ENCODE measurements around the gene RIT1.

Gene RIT1

GRCh38 chr1:155918660-155919059 lies 7.5 kb upstream of the RIT1 start:
- Histone ChIP-seq H3K27ac (no peak overlapping the region), H3K27me3 (ENCODE audit: insufficient read depth, low read depth, severe bottlenecking) (no peaks in the 10 kb centered on the region), H3K9me3 (ENCODE audit: severe bottlenecking) (no peaks in the 10 kb centered on the region), H3K4me3 (ENCODE audit: low read depth, low read length) (no peak overlapping the region), H3K36me3 (peaks cover 98% of the 10 kb centered on the region)
- TF ChIP-seq, protein P1, sequence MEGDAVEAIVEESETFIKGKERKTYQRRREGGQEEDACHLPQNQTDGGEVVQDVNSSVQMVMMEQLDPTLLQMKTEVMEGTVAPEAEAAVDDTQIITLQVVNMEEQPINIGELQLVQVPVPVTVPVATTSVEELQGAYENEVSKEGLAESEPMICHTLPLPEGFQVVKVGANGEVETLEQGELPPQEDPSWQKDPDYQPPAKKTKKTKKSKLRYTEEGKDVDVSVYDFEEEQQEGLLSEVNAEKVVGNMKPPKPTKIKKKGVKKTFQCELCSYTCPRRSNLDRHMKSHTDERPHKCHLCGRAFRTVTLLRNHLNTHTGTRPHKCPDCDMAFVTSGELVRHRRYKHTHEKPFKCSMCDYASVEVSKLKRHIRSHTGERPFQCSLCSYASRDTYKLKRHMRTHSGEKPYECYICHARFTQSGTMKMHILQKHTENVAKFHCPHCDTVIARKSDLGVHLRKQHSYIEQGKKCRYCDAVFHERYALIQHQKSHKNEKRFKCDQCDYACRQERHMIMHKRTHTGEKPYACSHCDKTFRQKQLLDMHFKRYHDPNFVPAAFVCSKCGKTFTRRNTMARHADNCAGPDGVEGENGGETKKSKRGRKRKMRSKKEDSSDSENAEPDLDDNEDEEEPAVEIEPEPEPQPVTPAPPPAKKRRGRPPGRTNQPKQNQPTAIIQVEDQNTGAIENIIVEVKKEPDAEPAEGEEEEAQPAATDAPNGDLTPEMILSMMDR (IDR thresholded peaks at IDR 0.05; ENCODE audit: low read depth, low read length): no peak
- no peak for DNase-seq

DNA sequence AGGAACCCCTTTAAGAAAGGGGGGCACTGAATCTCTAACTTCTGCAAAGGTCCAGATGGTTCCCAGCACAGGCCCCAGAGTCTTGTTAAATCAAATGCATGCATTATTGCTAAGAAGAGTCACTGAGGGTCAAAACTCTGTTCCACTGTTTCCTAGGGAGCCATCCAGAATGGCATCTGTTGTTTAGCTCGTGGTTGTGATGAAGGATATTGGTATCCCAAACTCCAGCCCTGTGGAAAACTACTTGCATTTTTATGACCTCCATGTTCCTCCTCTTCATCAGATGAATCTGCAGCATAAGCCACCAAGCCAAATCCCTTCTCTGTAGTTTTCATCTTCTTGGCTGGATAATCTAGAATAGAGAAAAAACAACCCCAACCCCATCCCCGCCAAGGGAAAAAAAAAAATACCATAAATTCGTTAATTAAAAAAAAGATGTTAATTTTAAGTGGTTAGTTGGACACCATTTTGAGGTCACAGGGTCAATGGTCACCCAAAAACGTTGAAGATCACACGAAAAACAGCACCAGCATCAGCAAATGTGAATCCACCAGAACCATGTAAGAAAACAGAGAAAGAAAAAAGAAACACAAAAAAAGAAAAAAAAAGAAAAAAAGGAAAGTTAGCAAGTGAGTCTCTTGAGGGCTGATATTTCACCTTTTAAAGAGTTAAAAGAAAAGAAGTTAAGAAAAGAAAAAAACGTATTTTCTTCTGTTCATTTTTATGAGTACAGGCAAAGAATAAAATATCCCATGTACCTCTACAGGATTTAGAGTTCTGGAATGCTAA lies 3.0 kb upstream of the RIT1 start:
- peaks cover 89% of the 10 kb centered on the region for H3K36me3 ChIP-seq
- no peak overlapping the region for H3K27ac ChIP-seq
- TF ChIP-seq, protein P1 (IDR thresholded peaks at IDR 0.05; ENCODE audit: low read depth, low read length): no peak
- no peaks in the 10 kb centered on the region for H3K27me3 ChIP-seq (ENCODE audit: insufficient read depth, low read depth, severe bottlenecking)
- H3K9me3 ChIP-seq (ENCODE audit: severe bottlenecking): no peaks in the 10 kb centered on the region
- no peak for DNase-seq
- no peak overlapping the region for H3K4me3 ChIP-seq (ENCODE audit: low read depth, low read length)

- DNase-seq: no peak
- Histone ChIP-seq H3K27ac (no peak overlapping the region; the same call in 1 of the 2 replicates), H3K36me3 (peaks cover 91% of the 10 kb centered on the region), H3K9me3 (ENCODE audit: severe bottlenecking) (no peaks in the 10 kb centered on the region), H3K4me3 (ENCODE audit: low read depth, low read length) (no peak overlapping the region), H3K27me3 (ENCODE audit: insufficient read depth, low read depth, severe bottlenecking) (no peaks in the 10 kb centered on the region)
- TF ChIP-seq, protein P1 (IDR thresholded peaks at IDR 0.05; ENCODE audit: low read depth, low read length): no peak
Observed at GRCh38 chr1:155912056-155912536, 947 bp upstream of the RIT1 start.

- DNase-seq: peak; percentile 72
- TF ChIP-seq, protein P1 (IDR thresholded peaks at IDR 0.05; ENCODE audit: low read depth, low read length): peak; percentile 45; the same call in 1 of the 2 replicates
- H3K4me3 ChIP-seq (ENCODE audit: low read depth, low read length): peak overlapping the region; percentile 83
- H3K9me3 ChIP-seq (ENCODE audit: severe bottlenecking): no peaks in the 10 kb centered on the region
- peak overlapping the region; percentile 75 for H3K27ac ChIP-seq
- H3K36me3 ChIP-seq: peaks cover 91% of the 10 kb centered on the region
- H3K27me3 ChIP-seq (ENCODE audit: insufficient read depth, low read depth, severe bottlenecking): no peaks in the 10 kb centered on the region
Observed at GRCh38 chr1:155910621-155911121, 478 bp downstream of the RIT1 start.

GRCh38 chr1:155909894-155910293 lies 1.3 kb downstream of the RIT1 start:
- TF ChIP-seq, protein P1 (IDR thresholded peaks at IDR 0.05; ENCODE audit: low read depth, low read length): no peak
- Histone ChIP-seq H3K27me3 (ENCODE audit: insufficient read depth, low read depth, severe bottlenecking) (no peaks in the 10 kb centered on the region), H3K9me3 (ENCODE audit: severe bottlenecking) (no peaks in the 10 kb centered on the region), H3K27ac (no peak overlapping the region; the same call in 1 of the 2 replicates), H3K36me3 (peaks cover 91% of the 10 kb centered on the region), H3K4me3 (ENCODE audit: low read depth, low read length) (no peak overlapping the region)
- DNase-seq: no peak
